HEK293 (cell line): ENCODE measurements around the gene CLN6.
A peak's percentile ranks its signal among the peaks of the same experiment; 100 is the strongest.

Source experiments
- GLIS1 ChIP-seq: fragments of 450-650 bp; formaldehyde crosslinking; IDR thresholded peaks from 2 replicates; pipeline ENCODE4 v1.5.1; 2016; ENCODE audit warnings: missing biosample characterization, missing genetic modification characterization
- KLF1 ChIP-seq: fragments of 450-650 bp; formaldehyde crosslinking; IDR thresholded peaks from 2 replicates; pipeline ENCODE4 v1.5.1; 2016; ENCODE audit warnings: missing biosample characterization, missing genetic modification characterization
- KLF16 ChIP-seq: fragments of 450-650 bp; formaldehyde crosslinking; IDR thresholded peaks from 2 replicates; pipeline ENCODE4 v1.5.1; 2017; ENCODE audit warnings: missing biosample characterization, missing genetic modification characterization
- KLF17 ChIP-seq: fragments of 450-650 bp; formaldehyde crosslinking; IDR thresholded peaks from 2 replicates; pipeline ENCODE4 v1.5.1; 2016; ENCODE audit warnings: missing biosample characterization, missing genetic modification characterization
- MYNN ChIP-seq: fragments of 450-650 bp; formaldehyde crosslinking; IDR thresholded peaks from 2 replicates; pipeline ENCODE4 v1.5.1; 2016; ENCODE audit warnings: missing biosample characterization, missing genetic modification characterization, borderline replicate concordance
- PBX3 ChIP-seq: sonication (generic); formaldehyde crosslinking; IDR thresholded peaks from 2 replicates; pipeline ENCODE4 v1.8.1; 2022; ENCODE audit warnings: mild to moderate bottlenecking, moderate library complexity, missing genetic modification reagents
- PRDM10 ChIP-seq: fragments of 450-650 bp; formaldehyde crosslinking; IDR thresholded peaks from 2 replicates; pipeline ENCODE4 v1.5.1; 2016; ENCODE audit warnings: missing biosample characterization, missing genetic modification characterization
- REST ChIP-seq: fragments of 450-650 bp; formaldehyde crosslinking; IDR thresholded peaks from 2 replicates; pipeline ENCODE4 v1.5.1; 2016; ENCODE audit warnings: missing biosample characterization, missing genetic modification characterization
- SP7 ChIP-seq: fragments of 450-650 bp; formaldehyde crosslinking; IDR thresholded peaks from 2 replicates; pipeline ENCODE4 v1.5.1; 2016; ENCODE audit warnings: missing biosample characterization, missing genetic modification characterization
- ZBTB7A ChIP-seq: fragments of 450-650 bp; formaldehyde crosslinking; IDR thresholded peaks from 2 replicates; pipeline ENCODE4 v1.5.1; 2016; ENCODE audit warnings: low read depth, missing biosample characterization, missing genetic modification characterization
- ZNF146 ChIP-seq: fragments of 450-650 bp; formaldehyde crosslinking; IDR thresholded peaks from 2 replicates; pipeline ENCODE4 v1.5.1; 2016; ENCODE audit warnings: missing biosample characterization, missing genetic modification characterization
- ZNF16 ChIP-seq: fragments of 450-650 bp; formaldehyde crosslinking; IDR thresholded peaks from 2 replicates; pipeline ENCODE4 v1.5.1; 2016; ENCODE audit warnings: low read depth, missing biosample characterization, missing genetic modification characterization
- ZNF214 ChIP-seq: fragments of 450-650 bp; formaldehyde crosslinking; IDR thresholded peaks from 2 replicates; pipeline ENCODE4 v1.5.1; 2017; ENCODE audit warnings: missing biosample characterization, mild to moderate bottlenecking, missing genetic modification characterization, borderline replicate concordance
- ZNF248 ChIP-seq: fragments of 450-650 bp; formaldehyde crosslinking; IDR thresholded peaks from 2 replicates; pipeline ENCODE4 v1.5.1; 2017; ENCODE audit warnings: missing biosample characterization, missing genetic modification characterization
- ZNF26 ChIP-seq: fragments of 450-650 bp; formaldehyde crosslinking; IDR thresholded peaks from 2 replicates; pipeline ENCODE4 v1.5.1; 2016; ENCODE audit warnings: missing biosample characterization, missing genetic modification characterization
- ZNF266 ChIP-seq: fragments of 450-650 bp; formaldehyde crosslinking; IDR thresholded peaks from 2 replicates; pipeline ENCODE4 v1.5.1; 2016; ENCODE audit warnings: missing biosample characterization, missing genetic modification characterization, low read depth
- ZNF354C ChIP-seq: fragments of 450-650 bp; formaldehyde crosslinking; IDR thresholded peaks from 2 replicates; pipeline ENCODE4 v1.5.1; 2016; ENCODE audit warnings: missing biosample characterization, missing genetic modification characterization, low read depth, borderline replicate concordance
- ZNF391 ChIP-seq: fragments of 450-650 bp; formaldehyde crosslinking; IDR thresholded peaks from 2 replicates; pipeline ENCODE4 v1.5.1; 2016; ENCODE audit warnings: low read depth, missing biosample characterization, missing genetic modification characterization, borderline replicate concordance
- ZNF404 ChIP-seq: fragments of 450-650 bp; formaldehyde crosslinking; IDR thresholded peaks from 2 replicates; pipeline ENCODE4 v1.5.1; 2017; ENCODE audit warnings: missing biosample characterization, missing genetic modification characterization
- ZNF624 ChIP-seq: fragments of 450-650 bp; formaldehyde crosslinking; IDR thresholded peaks from 2 replicates; pipeline ENCODE4 v1.5.1; 2017; ENCODE audit warnings: missing biosample characterization, missing genetic modification characterization
- ZNF626 ChIP-seq: fragments of 450-650 bp; sonication (Bioruptor Pico); formaldehyde crosslinking; IDR thresholded peaks from 2 replicates; pipeline ENCODE4 v1.5.1; 2018; ENCODE audit warnings: missing biosample characterization, missing genetic modification characterization, inconsistent platforms
- ZNF639 ChIP-seq: fragments of 450-650 bp; formaldehyde crosslinking; IDR thresholded peaks from 2 replicates; pipeline ENCODE4 v1.5.1; 2016; ENCODE audit warnings: missing biosample characterization, missing genetic modification characterization
- ZNF792 ChIP-seq: fragments of 450-650 bp; formaldehyde crosslinking; IDR thresholded peaks from 2 replicates; pipeline ENCODE4 v1.5.1; 2016; ENCODE audit warnings: missing biosample characterization, missing genetic modification characterization
- ZSCAN4 ChIP-seq: fragments of 450-650 bp; formaldehyde crosslinking; IDR thresholded peaks from 2 replicates; pipeline ENCODE4 v1.5.1; 2017; ENCODE audit warnings: missing biosample characterization, missing genetic modification characterization

The CLN6 gene

GRCh38 chr15:68278595-68279405, 49.3 kb upstream of the CLN6 start (continued):
- TF ChIP-seq ZNF404 (tag by site-specific recombination) (no peak), ZNF266 (no peak), GLIS1 (tag by site-specific recombination) (no peak), ZSCAN4 (peak; percentile 33), KLF16 (tag by site-specific recombination) (peak; percentile 97), KLF1 (tag by site-specific recombination) (peak; percentile 79), PRDM10 (tag by site-specific recombination) (peak; percentile 94), ZNF16 (tag by site-specific recombination) (no peak), ZNF624 (tag by site-specific recombination) (0 out of 2 replicates have a peak, but pooled peaks have one; percentile 33), PBX3 (CRISPR knock-in tag) (no peak), ZNF26 (tag by site-specific recombination) (no peak), ZNF146 (tag by site-specific recombination) (0 out of 2 replicates have a peak, but pooled peaks have one; percentile 27), ZNF214 (tag by site-specific recombination) (no peak), KLF17 (tag by site-specific recombination) (peak; percentile 89; the same call in 1 of the 2 replicates), ZNF792 (tag by site-specific recombination) (peak; percentile 67; the same call in 1 of the 2 replicates), ZNF248 (no peak), SP7 (tag by site-specific recombination) (peak; percentile 83), MYNN (0 out of 2 replicates have a peak, but pooled peaks have one; percentile 12), ZNF354C (no peak), ZNF626 (tag by site-specific recombination) (no peak; the same call in 1 of the 2 replicates), ZNF639 (tag by site-specific recombination) (peak; percentile 83), ZBTB7A (tag by site-specific recombination) (0 out of 2 replicates have a peak, but pooled peaks have one; percentile 58), REST (no peak), ZNF391 (tag by site-specific recombination) (peak; percentile 32; the same call in 1 of the 2 replicates)
